Osteocyte (in vitro differentiated cells): ENCODE results near the gene RNF114. TPM values are rescaled to one million over a fixed set of nuclear protein-coding genes. Genes with fewer than 3 reads are reported as not detected.
A peak's percentile ranks its signal among the peaks of the same experiment; 100 is the strongest.

Experiments
- DNase-seq: peaks from one replicate; pipeline ENCODE4 v3.0.0; 2021; ENCODE audit warnings: mixed read lengths; ENCODE audit not compliant: unreplicated experiment; ENCODE audit errors: extremely low spot score
- H3K27ac Mint-ChIP-seq: one replicate; pipeline ENCODE4 v1.8.0; 2021; ENCODE audit warnings: mild to moderate bottlenecking, mixed read lengths; ENCODE audit not compliant: unreplicated experiment
- H3K27me3 Mint-ChIP-seq: one replicate; pipeline ENCODE4 v1.8.0; 2021; ENCODE audit warnings: mixed read lengths; ENCODE audit not compliant: unreplicated experiment
- H3K36me3 Mint-ChIP-seq: one replicate; pipeline ENCODE4 v1.8.0; 2021; ENCODE audit warnings: mixed read lengths; ENCODE audit not compliant: unreplicated experiment
- H3K4me1 Mint-ChIP-seq: one replicate; pipeline ENCODE4 v1.8.0; 2021; ENCODE audit warnings: mixed read lengths; ENCODE audit not compliant: unreplicated experiment
- H3K4me3 Mint-ChIP-seq: one replicate; pipeline ENCODE4 v1.8.0; 2021; ENCODE audit warnings: mild to moderate bottlenecking, moderate library complexity, mixed read lengths; ENCODE audit not compliant: unreplicated experiment
- H3K9me3 Mint-ChIP-seq: one replicate; pipeline ENCODE4 v1.8.0; 2021; ENCODE audit warnings: mixed read lengths; ENCODE audit not compliant: unreplicated experiment
- total RNA-seq: library from RNA; stranded (reverse); gene quantifications from 2 replicates; pipeline ENCODE4 v1.2.1, GENCODE V29; 2021
- TF ChIP-seq, protein P1 (sequence below): fragments of 200-600 bp; sonication (generic); IDR thresholded peaks from 2 replicates; pipeline ENCODE4 v1.5.0; 2021; ENCODE audit warnings: antibody characterized with exemption, mild to moderate bottlenecking, moderate library complexity

The RNF114 gene
- total RNA-seq, 1 donor from 2014 or later = 64.9 TPM

DNA sequence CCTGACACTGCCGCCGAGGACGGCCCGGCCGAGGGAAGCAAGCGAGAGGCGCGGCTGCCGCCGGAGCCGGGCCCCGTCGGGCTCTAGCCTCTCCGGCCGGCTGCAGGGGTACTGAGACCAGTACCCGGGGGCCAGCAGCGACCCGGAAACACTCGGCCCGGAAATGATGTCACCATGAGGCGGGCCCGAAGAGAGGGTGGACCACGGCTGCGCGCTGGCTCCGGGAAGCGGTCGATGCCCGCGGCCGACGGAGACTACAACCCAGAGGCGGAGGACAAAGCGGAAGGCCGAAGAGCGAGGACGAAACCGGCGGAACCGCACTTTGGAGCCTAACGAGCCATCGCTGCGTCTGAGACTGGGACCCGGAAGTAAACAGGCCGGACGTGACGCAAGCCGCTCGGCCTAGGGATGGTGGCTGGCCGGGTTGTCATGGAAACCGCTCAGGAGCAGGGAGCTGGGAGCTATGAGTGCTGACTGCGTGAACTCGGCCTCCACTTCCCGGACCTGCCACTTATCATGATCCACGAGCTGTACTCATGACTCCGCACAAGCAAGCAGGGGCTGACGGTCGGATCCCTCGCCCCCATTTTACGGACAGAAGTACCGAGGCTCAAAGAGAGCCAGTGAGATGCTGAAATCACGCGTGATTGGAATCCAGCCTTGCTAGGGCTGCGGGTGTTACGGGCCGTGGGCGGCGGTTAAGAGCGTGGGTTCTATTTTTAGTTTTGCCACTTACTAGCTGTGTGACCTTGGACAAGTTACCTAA, 20.6 kb upstream of the RNF114 start, which contains the start of gene SPATA2:
Gene SPATA2, minus strand, starts transcription at position 150 of the 766 bp plus-strand sequence. CDS start 7,039 bp downstream, outside the sequence.
- Mint-ChIP-seq H3K9me3 (no peaks in the 10 kb centered on the region), H3K4me3 (peak within 1 kb of the TSS; percentile 98), H3K36me3 (no peaks in the 10 kb centered on the region), H3K27ac (peak within 1 kb of the TSS; percentile 100), H3K27me3 (no peaks in the 10 kb centered on the region), H3K4me1 (peaks cover 31% of the 10 kb centered on the region)
- peak; percentile 97 for DNase-seq
- TF ChIP-seq, protein P1, sequence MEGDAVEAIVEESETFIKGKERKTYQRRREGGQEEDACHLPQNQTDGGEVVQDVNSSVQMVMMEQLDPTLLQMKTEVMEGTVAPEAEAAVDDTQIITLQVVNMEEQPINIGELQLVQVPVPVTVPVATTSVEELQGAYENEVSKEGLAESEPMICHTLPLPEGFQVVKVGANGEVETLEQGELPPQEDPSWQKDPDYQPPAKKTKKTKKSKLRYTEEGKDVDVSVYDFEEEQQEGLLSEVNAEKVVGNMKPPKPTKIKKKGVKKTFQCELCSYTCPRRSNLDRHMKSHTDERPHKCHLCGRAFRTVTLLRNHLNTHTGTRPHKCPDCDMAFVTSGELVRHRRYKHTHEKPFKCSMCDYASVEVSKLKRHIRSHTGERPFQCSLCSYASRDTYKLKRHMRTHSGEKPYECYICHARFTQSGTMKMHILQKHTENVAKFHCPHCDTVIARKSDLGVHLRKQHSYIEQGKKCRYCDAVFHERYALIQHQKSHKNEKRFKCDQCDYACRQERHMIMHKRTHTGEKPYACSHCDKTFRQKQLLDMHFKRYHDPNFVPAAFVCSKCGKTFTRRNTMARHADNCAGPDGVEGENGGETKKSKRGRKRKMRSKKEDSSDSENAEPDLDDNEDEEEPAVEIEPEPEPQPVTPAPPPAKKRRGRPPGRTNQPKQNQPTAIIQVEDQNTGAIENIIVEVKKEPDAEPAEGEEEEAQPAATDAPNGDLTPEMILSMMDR = no peak

DNA sequence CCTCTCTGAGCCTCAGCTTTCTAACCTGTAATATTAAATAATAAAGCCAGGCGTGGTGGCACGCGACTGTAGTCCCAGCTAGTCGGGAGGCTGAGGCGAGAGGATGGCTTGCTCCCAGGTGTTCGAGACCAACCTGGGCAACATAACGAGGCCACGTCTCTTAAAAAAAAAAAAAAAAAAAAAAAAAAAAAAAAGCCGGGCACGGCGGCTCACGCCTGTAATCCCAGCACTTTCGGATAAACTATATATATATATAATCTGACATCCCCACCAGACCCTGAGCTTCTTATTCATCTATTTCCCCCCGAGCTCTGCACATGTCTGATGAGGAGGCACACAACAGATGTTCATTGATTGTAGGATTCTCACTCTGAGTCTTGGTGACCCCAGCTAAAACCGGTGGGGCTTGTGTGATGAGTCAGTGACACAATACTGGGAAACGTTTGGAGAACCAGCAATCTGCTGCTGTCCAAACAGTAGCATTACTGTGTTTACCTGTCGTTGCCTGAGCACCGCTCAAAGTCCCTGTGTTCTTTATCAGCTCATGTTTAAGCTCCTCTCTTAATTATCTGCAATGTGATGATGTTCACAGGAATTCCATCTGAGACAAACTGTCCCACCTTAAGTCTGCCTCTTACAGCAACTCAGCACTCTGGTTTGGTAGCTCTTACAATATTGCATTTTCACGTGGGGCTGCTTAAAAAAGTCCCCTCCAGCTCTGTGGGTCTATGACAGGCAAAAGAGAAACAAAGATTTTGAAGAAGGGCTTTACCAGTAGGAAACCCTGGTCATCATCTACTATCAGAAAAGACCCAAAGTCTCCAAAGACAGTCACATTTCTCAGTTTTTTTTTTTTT, 19.8 kb upstream of the RNF114 start:
- TF ChIP-seq, protein P1 = no peak
- Mint-ChIP-seq H3K27me3 (no peaks in the 10 kb centered on the region), H3K4me1 (peaks cover 31% of the 10 kb centered on the region), H3K9me3 (no peaks in the 10 kb centered on the region), H3K4me3 (peak overlapping the region; percentile 98), H3K36me3 (no peaks in the 10 kb centered on the region), H3K27ac (peak overlapping the region; percentile 100)
- DNase-seq = no peak

DNA sequence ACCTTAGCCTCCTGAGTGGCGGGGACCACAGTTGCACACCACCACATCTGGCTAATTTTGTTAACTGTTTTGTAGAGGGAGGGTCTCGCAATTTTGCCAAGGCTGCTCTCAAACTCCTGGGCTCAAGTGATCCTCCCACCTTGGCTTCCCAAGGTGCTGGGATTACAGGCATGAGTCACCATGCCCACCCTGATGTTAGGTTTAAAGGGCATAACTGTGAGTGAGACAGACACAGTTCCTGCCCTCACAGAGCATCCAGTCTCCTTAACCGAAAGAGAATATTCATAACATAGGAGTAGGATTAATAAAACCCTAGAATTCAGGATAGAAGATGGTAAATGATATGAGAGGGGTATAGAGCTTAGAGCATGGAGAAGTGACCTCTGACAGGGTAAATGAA, 17.8 kb upstream of the RNF114 start:
- Mint-ChIP-seq H3K27ac (no peak overlapping the region), H3K4me3 (no peak overlapping the region), H3K4me1 (peaks cover 22% of the 10 kb centered on the region), H3K36me3 (no peaks in the 10 kb centered on the region), H3K27me3 (no peaks in the 10 kb centered on the region), H3K9me3 (no peaks in the 10 kb centered on the region)
- TF ChIP-seq, protein P1 = no peak
- no peak for DNase-seq

DNA sequence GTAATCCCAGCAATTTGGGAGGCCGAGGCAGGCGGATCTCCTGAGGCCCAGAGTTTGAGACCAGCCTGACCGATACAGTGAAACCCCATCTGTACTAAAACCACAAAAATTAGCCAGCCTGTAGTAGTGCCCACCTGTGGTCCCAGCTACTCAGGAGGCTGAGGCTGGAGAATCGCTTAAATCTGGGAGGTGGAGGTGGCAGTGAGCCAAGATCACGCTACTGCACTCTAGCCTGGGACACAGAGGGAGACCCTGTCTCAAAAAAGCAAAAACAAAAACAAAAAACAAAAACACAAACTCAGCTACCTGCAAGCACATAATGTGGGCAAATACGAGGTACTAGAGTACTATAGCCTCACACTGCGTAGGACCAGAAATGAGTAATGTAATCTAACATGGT, 17.2 kb upstream of the RNF114 start:
- no peaks in the 10 kb centered on the region for H3K27me3 Mint-ChIP-seq
- TF ChIP-seq, protein P1 = no peak
- no peak overlapping the region for H3K27ac Mint-ChIP-seq
- H3K9me3 Mint-ChIP-seq = no peaks in the 10 kb centered on the region
- H3K4me1 Mint-ChIP-seq = peaks cover 16% of the 10 kb centered on the region
- no peaks in the 10 kb centered on the region for H3K36me3 Mint-ChIP-seq
- no peak overlapping the region for H3K4me3 Mint-ChIP-seq
- no peak for DNase-seq

DNA sequence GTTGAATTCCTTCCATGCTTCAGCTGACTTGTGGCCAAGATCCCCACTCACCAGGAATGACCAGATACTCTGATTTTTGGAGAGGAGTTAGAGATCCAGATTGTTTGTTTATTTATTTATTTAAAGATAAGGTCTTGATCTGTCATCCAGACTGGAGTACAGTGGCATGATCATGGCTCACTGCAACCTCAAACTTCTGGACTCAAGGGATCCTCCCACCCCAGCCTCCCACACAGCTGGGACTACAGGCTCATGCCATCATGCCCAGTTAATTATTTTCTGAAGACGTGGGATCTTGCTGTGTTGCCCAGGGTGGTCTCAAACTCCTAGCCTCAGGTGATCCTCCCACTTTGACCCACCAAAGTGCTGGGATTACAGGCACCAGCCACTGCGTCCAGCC, 16.7 kb upstream of the RNF114 start:
- TF ChIP-seq, protein P1 = no peak
- H3K9me3 Mint-ChIP-seq = no peaks in the 10 kb centered on the region
- no peak for DNase-seq
- H3K4me3 Mint-ChIP-seq = no peak overlapping the region
- H3K4me1 Mint-ChIP-seq = peaks cover 12% of the 10 kb centered on the region
- H3K36me3 Mint-ChIP-seq = no peaks in the 10 kb centered on the region
- no peak overlapping the region for H3K27ac Mint-ChIP-seq
- H3K27me3 Mint-ChIP-seq = no peaks in the 10 kb centered on the region
